ENCODE measurements around the gene TSPAN9.

GRCh38 chr12:3214526-3215365 lies 137.6 kb downstream of the TSPAN9 start:
- TF ChIP-seq, protein P1, sequence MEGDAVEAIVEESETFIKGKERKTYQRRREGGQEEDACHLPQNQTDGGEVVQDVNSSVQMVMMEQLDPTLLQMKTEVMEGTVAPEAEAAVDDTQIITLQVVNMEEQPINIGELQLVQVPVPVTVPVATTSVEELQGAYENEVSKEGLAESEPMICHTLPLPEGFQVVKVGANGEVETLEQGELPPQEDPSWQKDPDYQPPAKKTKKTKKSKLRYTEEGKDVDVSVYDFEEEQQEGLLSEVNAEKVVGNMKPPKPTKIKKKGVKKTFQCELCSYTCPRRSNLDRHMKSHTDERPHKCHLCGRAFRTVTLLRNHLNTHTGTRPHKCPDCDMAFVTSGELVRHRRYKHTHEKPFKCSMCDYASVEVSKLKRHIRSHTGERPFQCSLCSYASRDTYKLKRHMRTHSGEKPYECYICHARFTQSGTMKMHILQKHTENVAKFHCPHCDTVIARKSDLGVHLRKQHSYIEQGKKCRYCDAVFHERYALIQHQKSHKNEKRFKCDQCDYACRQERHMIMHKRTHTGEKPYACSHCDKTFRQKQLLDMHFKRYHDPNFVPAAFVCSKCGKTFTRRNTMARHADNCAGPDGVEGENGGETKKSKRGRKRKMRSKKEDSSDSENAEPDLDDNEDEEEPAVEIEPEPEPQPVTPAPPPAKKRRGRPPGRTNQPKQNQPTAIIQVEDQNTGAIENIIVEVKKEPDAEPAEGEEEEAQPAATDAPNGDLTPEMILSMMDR (IDR thresholded peaks at IDR 0.05; ENCODE audit: low read length), result no peak; the same call in 1 of the 2 replicates
- TF ChIP-seq EZH2 (IDR thresholded peaks at IDR 0.05; ENCODE audit: borderline replicate concordance, low read length), result no peak

Data from OCI-LY1 (cell line).